ENCODE data around the gene LACTBL1. TPM values are rescaled to one million over a fixed set of nuclear protein-coding genes. Genes with fewer than 3 reads are reported as not detected.

Gene LACTBL1
- total RNA-seq, 4 donors from 2014 or later = not detected

DNA sequence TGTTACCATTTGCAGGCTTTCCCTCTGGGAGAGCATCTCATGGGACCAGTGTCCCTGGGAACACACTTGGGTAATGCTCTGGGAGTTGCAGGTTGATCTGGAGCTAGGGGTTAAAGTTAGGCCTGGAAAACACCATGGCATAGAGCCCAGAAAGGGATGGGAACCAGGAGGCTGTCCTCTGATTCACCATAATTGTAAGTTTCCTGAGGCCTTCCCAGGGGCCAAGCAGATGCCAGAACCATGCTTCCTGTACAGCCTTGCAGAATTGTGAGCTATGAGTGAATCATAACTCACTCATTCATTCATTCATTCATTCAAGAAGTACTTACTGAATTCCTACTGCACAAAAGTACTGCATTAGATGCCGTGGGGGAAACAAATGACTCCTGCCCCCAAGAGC, 50.0 kb downstream of the LACTBL1 start:
- 94 to 100% methylated on average over 1 of the region's 1 CpG for whole genome bisulfite sequencing, 2 donors
- Histone ChIP-seq H3K27me3 (no peaks in the 10 kb centered on the region), H3K4me3 (replicated peaks in 1 of 3) (no peak overlapping the region), H3K27ac (no peak overlapping the region), H3K36me3 (no peaks in the 10 kb centered on the region), H3K4me1 (no peaks in the 10 kb centered on the region), H3K9me3 (no peaks in the 10 kb centered on the region)
- no peak for DNase-seq
- intact Hi-C loops (cut with DNase I) = no loop called here
- TF ChIP-seq POLR2A (IDR thresholded peaks at IDR 0.05) = no peak
- TF ChIP-seq, protein P1, sequence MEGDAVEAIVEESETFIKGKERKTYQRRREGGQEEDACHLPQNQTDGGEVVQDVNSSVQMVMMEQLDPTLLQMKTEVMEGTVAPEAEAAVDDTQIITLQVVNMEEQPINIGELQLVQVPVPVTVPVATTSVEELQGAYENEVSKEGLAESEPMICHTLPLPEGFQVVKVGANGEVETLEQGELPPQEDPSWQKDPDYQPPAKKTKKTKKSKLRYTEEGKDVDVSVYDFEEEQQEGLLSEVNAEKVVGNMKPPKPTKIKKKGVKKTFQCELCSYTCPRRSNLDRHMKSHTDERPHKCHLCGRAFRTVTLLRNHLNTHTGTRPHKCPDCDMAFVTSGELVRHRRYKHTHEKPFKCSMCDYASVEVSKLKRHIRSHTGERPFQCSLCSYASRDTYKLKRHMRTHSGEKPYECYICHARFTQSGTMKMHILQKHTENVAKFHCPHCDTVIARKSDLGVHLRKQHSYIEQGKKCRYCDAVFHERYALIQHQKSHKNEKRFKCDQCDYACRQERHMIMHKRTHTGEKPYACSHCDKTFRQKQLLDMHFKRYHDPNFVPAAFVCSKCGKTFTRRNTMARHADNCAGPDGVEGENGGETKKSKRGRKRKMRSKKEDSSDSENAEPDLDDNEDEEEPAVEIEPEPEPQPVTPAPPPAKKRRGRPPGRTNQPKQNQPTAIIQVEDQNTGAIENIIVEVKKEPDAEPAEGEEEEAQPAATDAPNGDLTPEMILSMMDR (IDR thresholded peaks at IDR 0.05) = no peak

DNA sequence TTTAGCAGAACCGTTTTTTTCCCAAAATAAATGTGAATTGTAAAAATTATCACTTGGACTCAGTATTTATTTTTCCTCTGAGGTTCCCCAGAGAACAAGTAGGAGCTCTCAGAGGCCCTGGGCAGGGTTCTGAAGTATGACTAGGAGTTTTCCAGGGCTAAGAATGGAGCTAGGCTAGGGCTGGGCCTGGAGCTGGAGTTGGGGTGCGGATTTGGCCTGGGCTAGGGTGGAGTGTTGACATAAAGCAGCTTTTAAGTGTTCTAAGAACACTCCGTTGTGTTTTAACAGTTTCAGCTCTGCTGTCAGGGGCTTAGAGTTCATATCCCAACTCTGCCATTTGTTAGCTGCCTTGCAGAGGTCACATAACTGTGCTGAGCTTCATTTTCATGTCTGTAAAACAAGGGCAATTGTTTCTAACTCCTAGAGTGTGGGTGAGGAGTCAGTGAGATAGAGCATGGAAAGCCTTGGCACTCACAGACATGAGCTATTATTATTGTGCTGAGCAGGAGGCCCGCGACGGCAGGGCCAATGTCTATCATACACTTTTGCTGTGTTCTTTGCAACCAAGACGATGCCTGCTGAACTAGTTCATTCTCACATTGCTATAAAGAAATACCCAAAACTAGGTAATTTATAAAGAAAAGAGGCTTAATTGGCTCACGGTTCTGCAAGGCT, 51.1 kb downstream of the LACTBL1 start:
- Histone ChIP-seq H3K27ac (no peak overlapping the region), H3K9me3 (no peaks in the 10 kb centered on the region), H3K4me1 (no peaks in the 10 kb centered on the region), H3K36me3 (no peaks in the 10 kb centered on the region), H3K27me3 (no peaks in the 10 kb centered on the region), H3K4me3 (replicated peaks in 1 of 3) (no peak overlapping the region)
- no peak for DNase-seq
- 53 to 58% methylated on average over 8 of the region's 8 CpGs for WGBS, 2 donors
- intact Hi-C loops (cut with DNase I) = no loop called here
- TF ChIP-seq POLR2A (IDR thresholded peaks at IDR 0.05) = no peak
- TF ChIP-seq, protein P1 (IDR thresholded peaks at IDR 0.05) = no peak

DNA sequence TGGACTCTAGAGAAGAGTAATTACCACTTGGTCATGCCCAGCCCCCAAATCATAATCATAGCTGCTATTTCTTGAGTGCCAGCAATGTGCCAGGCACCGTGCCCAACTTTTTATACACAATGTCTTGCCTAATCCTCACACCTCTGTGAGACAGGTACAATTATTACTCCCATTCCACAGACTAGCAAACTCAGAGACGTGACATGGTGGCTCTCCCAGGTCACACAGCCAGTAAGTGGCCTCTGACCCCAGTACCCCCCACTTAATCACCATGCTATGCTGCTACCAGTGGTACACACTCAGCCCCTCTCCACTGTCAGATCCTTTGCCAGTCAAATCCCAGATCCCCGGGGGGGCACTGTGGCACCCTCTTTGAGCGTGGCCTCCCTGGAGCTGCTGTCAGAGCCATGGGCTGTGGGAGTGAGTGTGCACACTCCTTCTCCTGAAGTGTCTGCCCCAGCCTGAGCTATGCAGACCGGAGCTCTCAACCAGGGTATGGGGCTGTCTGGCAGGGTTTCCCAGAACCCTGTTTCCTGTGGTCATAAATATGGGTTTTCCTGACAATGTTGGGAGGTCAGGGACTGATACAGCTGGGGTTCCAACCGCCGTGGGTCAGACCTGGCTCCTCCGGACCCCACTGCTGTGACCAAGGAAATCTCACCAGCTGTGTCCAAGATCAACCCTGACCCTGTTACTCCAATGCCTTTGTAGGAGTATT, 51.8 kb downstream of the LACTBL1 start:
- H3K9me3 ChIP-seq = no peaks in the 10 kb centered on the region
- H3K36me3 ChIP-seq = no peaks in the 10 kb centered on the region
- no peaks in the 10 kb centered on the region for H3K27me3 ChIP-seq
- TF ChIP-seq, protein P1 (IDR thresholded peaks at IDR 0.05) = no peak
- TF ChIP-seq POLR2A (IDR thresholded peaks at IDR 0.05) = no peak
- WGBS, 2 donors = 77 to 81% methylated on average over 5 to 6 of the region's 8 CpGs
- H3K4me1 ChIP-seq = no peaks in the 10 kb centered on the region
- no peak overlapping the region for H3K4me3 ChIP-seq (replicated peaks in 1 of 3)
- intact Hi-C loops (cut with DNase I) = no loop called here
- no peak for DNase-seq
- H3K27ac ChIP-seq = no peak overlapping the region

DNA sequence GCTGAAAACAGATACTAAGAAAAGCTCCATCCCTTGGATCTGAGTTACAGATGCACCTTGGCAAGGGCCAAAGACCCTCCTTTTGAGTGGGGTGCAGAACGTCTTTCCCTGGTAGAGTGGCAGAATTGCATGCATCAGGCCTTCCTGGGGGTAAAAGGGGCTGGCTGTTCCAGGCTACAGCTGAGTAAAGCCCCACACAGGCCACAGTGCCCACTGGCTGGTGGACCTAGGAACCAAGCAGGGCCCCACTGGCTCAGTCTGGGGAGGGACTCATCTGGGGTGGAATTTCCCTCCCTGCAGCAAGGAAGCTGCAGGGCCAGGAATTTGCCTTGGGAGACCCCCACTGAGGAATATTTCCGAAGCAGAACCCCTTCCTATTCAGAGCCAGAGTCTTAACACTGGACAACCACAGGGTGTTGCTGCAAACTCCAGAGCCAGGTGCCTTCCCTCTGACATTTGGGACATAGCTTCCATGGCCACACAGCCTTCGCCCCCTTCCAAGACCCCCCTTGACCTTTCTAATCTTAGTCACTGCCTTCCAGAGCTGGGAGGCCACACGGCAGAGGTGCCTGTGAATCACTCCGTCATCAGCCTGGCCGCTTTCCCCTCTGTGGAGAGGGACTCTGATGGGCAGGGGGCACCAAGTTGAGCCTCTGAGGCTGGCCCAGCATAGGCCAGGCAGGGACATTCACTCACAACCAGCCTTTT, 52.5 kb downstream of the LACTBL1 start:
- H3K36me3 ChIP-seq = no peaks in the 10 kb centered on the region
- 90 to 94% methylated on average over 3 to 6 of the region's 6 CpGs for WGBS, 2 donors
- no peaks in the 10 kb centered on the region for H3K4me1 ChIP-seq
- intact Hi-C loops (cut with DNase I) = no loop called here
- no peak overlapping the region for H3K4me3 ChIP-seq (replicated peaks in 1 of 3)
- TF ChIP-seq POLR2A (IDR thresholded peaks at IDR 0.05) = no peak
- TF ChIP-seq, protein P1 (IDR thresholded peaks at IDR 0.05) = no peak
- no peak for DNase-seq
- no peak overlapping the region for H3K27ac ChIP-seq
- no peaks in the 10 kb centered on the region for H3K27me3 ChIP-seq
- no peaks in the 10 kb centered on the region for H3K9me3 ChIP-seq
